Stimulated activated CD8-positive, alpha-beta memory T cell treated with anti-CD3 and anti-CD28 coated beads, Interleukin-4, amount 100 ng/mL, for 48 hours (primary cell): ENCODE measurements around the gene SLC24A1.

Experiments
- DNase-seq: peaks from one replicate; pipeline ENCODE4 v3.0.0-alpha.2; 2020

SLC24A1 gene

GRCh38 chr15:65619626-65620290 lies 2.0 kb upstream of the SLC24A1 start:
- DNase-seq: no peak

DNA sequence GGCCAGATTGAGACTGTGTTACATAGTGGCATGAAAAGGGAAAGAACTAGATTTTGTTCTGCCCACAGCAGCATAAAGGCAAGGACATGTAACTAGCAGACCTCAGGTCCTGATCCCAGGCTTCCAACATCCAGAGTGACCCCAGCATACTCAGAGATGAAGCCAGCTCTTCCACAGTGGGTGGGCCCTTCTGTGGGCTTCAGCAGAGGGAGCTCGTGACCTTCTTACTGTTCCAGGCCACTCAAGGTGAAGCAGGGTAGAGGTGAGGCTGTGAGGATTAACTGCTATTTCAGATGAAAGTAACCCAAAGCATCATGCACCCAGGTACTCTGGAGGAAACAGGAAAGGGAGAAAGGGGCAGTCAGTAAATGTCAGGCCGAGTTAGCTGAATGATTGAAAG lies 905 bp upstream of the SLC24A1 start:
- DNase-seq: no peak

- DNase-seq: no peak
These were observed 1.4 kb downstream of the SLC24A1 start for GRCh38 chr15:65623103-65623502.

DNA sequence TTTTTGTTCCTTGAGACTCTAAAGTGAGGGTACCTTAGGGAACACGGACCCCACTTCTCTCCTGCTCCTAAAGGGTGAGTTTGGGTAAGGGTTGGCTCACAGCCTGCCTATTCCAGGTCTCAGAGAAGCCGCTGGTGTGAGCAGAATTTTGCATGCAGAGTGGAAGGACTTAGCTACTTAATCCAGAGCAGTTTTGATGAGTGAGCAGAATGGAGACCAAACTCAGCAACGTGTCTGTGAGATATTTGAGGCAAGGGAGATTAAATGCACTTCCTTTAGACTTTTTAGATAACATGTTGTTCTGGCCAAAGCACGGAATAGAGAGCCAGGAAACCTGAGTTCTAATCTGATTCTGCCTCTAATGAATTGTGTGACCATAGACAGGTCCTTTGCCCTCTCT lies 5.1 kb downstream of the SLC24A1 start:
- DNase-seq: no peak

DNA sequence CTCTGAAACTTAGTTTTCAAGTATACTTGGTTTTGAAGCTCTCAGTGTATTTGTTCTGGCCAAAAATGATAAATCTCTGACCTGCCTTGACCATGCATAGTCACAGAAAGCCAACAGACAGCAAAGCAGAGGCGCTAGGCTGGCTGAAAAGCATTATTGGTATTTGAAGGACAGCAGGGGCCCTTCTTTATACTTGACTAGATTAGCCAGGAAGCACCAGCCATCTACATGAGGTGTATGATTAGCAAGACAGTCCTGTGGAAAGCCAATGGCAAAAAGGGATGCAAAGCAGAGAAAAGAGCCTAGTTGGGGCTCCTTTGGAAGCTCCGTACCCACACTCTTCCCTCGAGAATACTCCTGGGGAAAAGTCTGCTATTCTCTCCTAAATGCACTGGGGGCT lies 7.8 kb downstream of the SLC24A1 start:
- DNase-seq: no peak

GRCh38 chr15:65630760-65631159 lies 9.0 kb downstream of the SLC24A1 start:
- no peak for DNase-seq

GRCh38 chr15:65631503-65631902 lies 9.8 kb downstream of the SLC24A1 start:
- no peak for DNase-seq

GRCh38 chr15:65632780-65633375 lies 11.1 kb downstream of the SLC24A1 start:
- no peak for DNase-seq

- no peak for DNase-seq
These were observed 12.0 kb downstream of the SLC24A1 start for GRCh38 chr15:65633752-65634151.

DNA sequence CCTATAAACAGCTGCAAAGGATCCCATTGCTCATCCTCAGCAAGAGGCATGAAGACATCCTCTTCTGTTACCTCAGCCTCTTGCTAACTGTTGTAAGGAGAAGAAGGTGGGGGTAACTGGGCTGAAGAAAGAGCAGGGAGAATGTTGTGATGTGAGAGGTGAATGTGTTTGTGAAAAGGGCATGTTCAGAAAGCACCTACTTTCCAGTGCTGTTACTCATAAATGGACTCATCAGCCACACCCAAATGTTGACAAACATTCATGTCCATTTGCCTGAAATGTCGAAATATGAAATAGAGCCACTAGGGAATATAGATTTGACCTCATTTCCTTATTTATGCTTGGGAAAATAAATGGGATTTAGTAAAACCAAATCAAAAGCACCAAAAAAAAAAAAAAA lies 12.6 kb downstream of the SLC24A1 start:
- DNase-seq: no peak

DNA sequence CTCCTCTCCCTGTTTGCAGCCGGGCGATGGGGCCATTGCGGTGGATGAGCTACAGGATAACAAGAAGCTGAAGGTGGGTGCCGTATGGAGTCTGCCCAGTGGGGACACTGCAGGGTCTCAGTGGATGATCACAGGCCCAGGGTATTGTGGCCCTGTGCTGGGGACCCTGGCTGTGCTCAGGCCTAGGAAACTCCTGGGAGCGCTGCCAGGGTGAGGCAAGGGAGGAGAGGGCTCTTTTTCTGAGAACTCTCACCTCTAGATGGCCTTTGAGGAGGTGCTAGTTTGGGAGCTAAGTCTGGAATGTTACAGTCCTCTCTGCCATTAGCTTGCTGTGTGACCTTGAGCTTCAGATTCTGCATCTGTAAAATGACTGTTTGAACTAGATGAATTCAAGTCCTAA lies 16.4 kb downstream of the SLC24A1 start:
- no peak for DNase-seq

DNA sequence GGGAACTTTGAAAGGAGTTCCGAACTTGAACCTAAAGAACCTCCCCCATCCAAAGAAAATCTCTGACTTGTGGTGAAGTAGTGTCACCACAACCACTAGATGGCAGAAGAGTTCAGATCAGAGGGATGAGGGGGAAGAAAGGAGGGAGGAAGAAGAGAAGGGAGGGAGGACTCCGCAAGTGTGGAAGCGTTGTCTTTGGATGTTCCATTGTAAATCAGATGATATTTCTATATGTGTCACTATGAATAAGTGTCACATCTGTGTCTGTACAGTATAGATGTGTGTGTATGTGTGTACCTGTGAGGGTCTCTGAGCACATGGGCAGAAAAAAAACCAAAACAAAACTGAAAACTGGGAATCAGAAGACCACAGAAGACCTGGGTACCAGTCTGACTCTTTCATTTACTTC lies 16.9 kb downstream of the SLC24A1 start:
- peak; percentile 29 for DNase-seq

GRCh38 chr15:65639509-65639908 lies 17.8 kb downstream of the SLC24A1 start:
- DNase-seq: no peak

GRCh38 chr15:65641768-65642475 lies 20.2 kb downstream of the SLC24A1 start:
- no peak for DNase-seq

DNA sequence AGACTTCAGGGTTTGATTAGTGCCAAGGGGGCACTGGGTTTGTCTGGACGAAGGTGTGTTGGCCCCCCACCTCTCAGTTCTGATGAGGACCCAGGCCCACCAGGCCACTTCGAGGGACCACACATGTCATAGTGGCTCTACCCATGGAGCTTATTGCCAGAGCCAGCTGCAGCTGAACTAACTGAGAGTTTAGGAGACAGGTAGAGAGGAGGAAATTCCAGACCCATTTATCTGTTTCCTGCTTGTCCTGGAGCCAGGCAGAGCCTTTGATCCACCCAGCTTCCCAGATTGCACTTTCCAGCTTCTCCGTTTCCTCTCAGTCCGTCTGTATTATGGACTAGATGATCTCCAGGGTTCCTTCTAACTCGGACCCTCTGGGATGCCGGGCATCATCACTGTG lies 20.9 kb downstream of the SLC24A1 start:
- DNase-seq: no peak

- DNase-seq: no peak
These were observed 22.5 kb downstream of the SLC24A1 start for GRCh38 chr15:65644282-65644681.

- DNase-seq: no peak
These were observed 23.7 kb downstream of the SLC24A1 start for GRCh38 chr15:65645392-65645791.

GRCh38 chr15:65646486-65646885 lies 24.7 kb downstream of the SLC24A1 start:
- DNase-seq: no peak

GRCh38 chr15:65650312-65651041 lies 28.7 kb downstream of the SLC24A1 start:
- no peak for DNase-seq

DNA sequence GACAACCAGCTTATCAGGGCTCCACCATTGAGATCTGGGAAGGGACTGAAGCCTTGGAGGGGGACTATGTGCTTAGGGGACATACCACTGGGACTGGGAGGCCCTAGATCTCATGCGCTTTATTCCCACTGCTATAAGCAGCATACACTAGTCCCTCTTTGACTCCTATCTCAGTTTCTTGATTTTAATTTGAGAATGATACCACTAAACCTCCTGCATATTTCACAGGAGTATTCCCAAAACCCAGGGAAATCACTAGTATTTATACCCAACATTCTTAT lies 29.2 kb downstream of the SLC24A1 start:
- no peak for DNase-seq

DNA sequence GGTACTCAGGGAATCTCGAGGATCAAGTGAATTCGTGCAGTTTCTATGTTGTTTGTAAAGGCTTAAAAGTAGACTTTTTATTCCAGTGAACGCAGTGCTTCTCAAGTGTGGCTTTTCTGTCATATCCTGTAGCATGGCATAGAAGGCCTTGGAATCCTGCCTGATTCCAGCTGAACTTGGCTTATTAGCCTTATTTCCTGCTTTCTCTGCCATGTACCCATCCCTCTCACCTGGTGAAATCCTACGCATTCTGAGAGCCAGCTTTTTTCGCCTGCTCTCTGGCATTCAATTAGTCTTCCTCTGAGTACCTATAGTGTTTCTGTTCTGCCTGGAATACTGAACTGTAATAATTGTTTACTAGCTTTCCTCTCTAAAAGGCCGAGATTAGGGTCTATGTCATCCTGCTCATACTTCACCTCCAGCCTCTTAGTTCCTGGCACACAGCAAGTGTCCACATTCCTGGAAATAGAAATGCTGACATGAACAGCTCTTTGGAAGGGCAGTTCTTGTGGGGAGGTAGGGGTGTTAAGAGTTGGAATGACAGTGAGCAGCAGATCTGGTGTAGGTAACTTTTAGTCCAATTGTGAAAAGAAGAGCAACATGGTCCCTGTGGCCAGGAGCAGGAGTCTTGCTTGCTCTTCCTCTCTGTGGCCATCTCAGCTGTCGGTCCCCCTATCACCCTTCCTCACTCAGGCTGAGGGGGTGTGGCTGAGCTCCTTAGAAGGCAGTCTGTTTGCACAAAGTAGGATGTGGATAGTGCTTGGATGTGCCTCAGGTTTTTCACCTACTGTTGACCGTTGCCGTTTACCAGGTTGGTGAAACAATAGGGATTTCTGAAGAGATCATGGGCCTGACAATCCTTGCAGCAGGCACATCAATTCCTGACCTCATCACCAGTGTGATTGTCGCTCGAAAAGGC lies 30.4 kb downstream of the SLC24A1 start:
- no peak for DNase-seq

DNA sequence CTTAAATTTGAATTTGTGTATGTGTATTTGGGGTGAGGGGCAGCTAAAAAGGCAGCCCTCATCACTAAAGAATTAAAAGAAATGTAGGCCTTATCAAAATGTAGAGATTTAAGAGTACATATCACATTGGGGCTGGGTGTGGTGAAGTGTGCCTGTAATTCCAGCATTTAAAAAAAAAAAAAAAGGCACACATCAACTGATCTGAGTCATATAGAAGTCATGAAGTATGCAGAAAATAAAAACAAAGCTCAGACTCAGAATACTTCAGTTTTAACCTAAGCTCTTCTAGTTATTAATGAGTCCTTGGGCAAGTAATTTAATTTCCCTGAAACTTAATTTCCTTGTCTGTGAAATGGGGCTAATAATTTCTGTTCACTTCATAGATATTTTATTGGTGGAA lies 31.6 kb downstream of the SLC24A1 start:
- DNase-seq: no peak
